ENCODE results near the gene TMEM9B. TPM values are rescaled to one million over a fixed set of nuclear protein-coding genes. Genes with fewer than 3 reads are reported as not detected.
"Not testable (repeated sequence)": the region's sequence is repeated elsewhere in the genome, so short reads cannot be mapped to it uniquely, and the experiment has no call there.

TMEM9B gene
- total RNA-seq, 5 donors from 2014 or later (not counting 1 experiment from before 2014, with no cell fraction given), result 19.9 to 30.5 (median 29.4) TPM

DNA sequence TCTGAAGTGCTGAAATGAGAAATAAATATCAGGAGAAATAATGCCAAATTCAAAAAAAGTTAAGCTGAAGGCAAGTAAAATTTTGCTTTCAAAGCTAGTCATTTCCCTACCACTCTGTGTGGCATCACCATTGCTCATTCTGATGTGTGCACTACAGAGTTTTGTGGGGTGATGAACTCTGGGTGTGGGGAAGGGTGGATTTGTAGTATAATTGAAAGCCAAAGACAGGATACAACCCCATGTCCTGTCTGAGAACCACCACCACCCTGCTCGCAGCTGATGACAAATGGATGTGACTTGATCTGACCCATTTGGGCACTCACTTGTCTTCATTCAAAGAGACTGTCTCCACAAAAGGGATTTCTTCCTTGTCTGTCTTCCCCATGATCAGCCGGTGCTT lies 19.3 kb upstream of the TMEM9B start:
- Histone ChIP-seq H3K4me3 (ENCODE audit: control insufficient read depth in 1 of 2, extremely low read depth in 1 of 2, low read length in 1 of 2) (no peak overlapping the region), H3K36me3 (ENCODE audit: control insufficient read depth in 2 of 2, extremely low read depth in 1 of 2, insufficient read depth in 1 of 2, low read length in 1 of 2) (no peaks in the 10 kb centered on the region), H3K4me1 (ENCODE audit: control insufficient read depth in 1 of 2, extremely low read depth in 1 of 2, insufficient read depth in 2 of 2, low read length in 2 of 2) (no peaks in the 10 kb centered on the region), H3K9me3 (no peaks in the 10 kb centered on the region), H3K27me3 (replicated peaks in 1 of 2; ENCODE audit: control insufficient read depth in 2 of 2, extremely low read depth in 1 of 2, insufficient read depth in 2 of 2, low read length in 1 of 2) (no peaks in the 10 kb centered on the region), H3K27ac (ENCODE audit: low read length) (no peak overlapping the region)
- H3K36me3 Mint-ChIP-seq, result peaks cover 4% of the 10 kb centered on the region
- no peak overlapping the region for H3K27ac Mint-ChIP-seq
- ChIA-PET CTCF (no interaction called here), POLR2A (no interaction called here)
- H3K4me1 Mint-ChIP-seq, result no peaks in the 10 kb centered on the region
- peaks cover 4% of the 10 kb centered on the region in 2 donors for H3K27me3 Mint-ChIP-seq
- H3K4me3 Mint-ChIP-seq, result no peak overlapping the region
- DNase-seq, result no peak
- WGBS (ENCODE audit: insufficient coverage), result no CpG with 5 or more reads among the region's 2 CpGs
- H3K9me3 Mint-ChIP-seq, result no peaks in the 10 kb centered on the region
- ATAC-seq (replicated peaks in 1 of 4), result no peak

DNA sequence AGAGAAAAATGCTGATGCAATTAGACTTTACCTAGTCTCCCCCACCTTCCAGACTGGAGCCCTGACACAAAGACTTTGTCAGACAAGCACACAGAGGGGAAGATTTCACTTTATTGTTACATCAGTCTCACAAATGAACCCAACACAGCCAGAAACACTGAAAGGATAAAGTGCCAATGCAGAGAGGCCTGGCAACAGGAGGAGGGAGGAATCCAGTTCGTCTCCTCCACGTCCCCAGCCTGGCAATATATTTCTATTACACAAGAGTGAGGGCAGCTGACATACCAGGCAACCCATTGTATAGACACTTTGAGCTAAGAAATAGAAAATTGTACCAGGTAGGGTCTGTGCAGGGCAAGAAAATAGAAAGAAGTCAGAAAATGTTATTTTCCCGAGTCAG lies 16.2 kb upstream of the TMEM9B start:
- no CpG with 5 or more reads among the region's 3 CpGs for WGBS (ENCODE audit: insufficient coverage)
- ChIA-PET CTCF (no interaction called here), POLR2A (no interaction called here)
- Histone ChIP-seq H3K4me3 (ENCODE audit: control insufficient read depth in 1 of 2, extremely low read depth in 1 of 2, low read length in 1 of 2) (no peak overlapping the region), H3K27me3 (replicated peaks in 1 of 2; ENCODE audit: control insufficient read depth in 2 of 2, extremely low read depth in 1 of 2, insufficient read depth in 2 of 2, low read length in 1 of 2) (no peaks in the 10 kb centered on the region), H3K4me1 (ENCODE audit: control insufficient read depth in 1 of 2, extremely low read depth in 1 of 2, insufficient read depth in 2 of 2, low read length in 2 of 2) (no peaks in the 10 kb centered on the region), H3K9me3 (no peaks in the 10 kb centered on the region), H3K36me3 (ENCODE audit: control insufficient read depth in 2 of 2, extremely low read depth in 1 of 2, insufficient read depth in 1 of 2, low read length in 1 of 2) (no peaks in the 10 kb centered on the region), H3K27ac (ENCODE audit: low read length) (no peak overlapping the region)
- ATAC-seq (replicated peaks in 1 of 4) (no peak), DNase-seq (no peak)
- Mint-ChIP-seq H3K4me3 (no peak overlapping the region), H3K27me3 (no peaks in the 10 kb centered on the region), H3K9me3 (no peaks in the 10 kb centered on the region), H3K27ac (no peak overlapping the region), H3K36me3 (peaks cover 4% of the 10 kb centered on the region), H3K4me1 (no peaks in the 10 kb centered on the region)

DNA sequence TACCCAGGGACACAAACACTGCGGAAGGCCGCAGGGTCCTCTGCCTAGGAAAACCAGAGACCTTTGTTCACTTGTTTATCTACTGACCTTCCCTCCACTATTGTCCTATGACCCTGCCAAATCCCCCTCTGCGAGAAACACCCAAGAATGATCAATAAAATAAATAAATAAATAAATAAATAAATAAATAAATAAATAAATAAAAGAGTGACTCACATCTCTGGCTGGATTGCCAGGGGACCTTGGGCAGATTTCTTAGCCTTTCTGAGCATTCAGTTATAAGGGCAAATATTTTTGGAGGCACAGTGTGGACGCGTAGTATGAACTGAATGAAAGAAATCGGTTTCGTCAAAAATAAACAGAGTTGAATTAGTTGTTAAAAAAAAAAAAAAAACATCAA lies 15.1 kb upstream of the TMEM9B start:
- H3K4me3 Mint-ChIP-seq; H3K27me3 Mint-ChIP-seq; H3K27ac ChIP-seq (ENCODE audit: low read length); H3K9me3 ChIP-seq; POLR2A ChIA-PET; H3K27me3 ChIP-seq (replicated peaks in 1 of 2; ENCODE audit: control insufficient read depth in 2 of 2, extremely low read depth in 1 of 2, insufficient read depth in 2 of 2, low read length in 1 of 2); H3K9me3 Mint-ChIP-seq; ATAC-seq (replicated peaks in 1 of 4); DNase-seq; CTCF ChIA-PET; H3K4me3 ChIP-seq (ENCODE audit: control insufficient read depth in 1 of 2, extremely low read depth in 1 of 2, low read length in 1 of 2); H3K4me1 Mint-ChIP-seq; H3K4me1 ChIP-seq (ENCODE audit: control insufficient read depth in 1 of 2, extremely low read depth in 1 of 2, insufficient read depth in 2 of 2, low read length in 2 of 2); H3K36me3 ChIP-seq (ENCODE audit: control insufficient read depth in 2 of 2, extremely low read depth in 1 of 2, insufficient read depth in 1 of 2, low read length in 1 of 2); H3K36me3 Mint-ChIP-seq; H3K27ac Mint-ChIP-seq: not testable (repeated sequence)
- no CpG with 5 or more reads among the region's 7 CpGs for WGBS (ENCODE audit: insufficient coverage)

DNA sequence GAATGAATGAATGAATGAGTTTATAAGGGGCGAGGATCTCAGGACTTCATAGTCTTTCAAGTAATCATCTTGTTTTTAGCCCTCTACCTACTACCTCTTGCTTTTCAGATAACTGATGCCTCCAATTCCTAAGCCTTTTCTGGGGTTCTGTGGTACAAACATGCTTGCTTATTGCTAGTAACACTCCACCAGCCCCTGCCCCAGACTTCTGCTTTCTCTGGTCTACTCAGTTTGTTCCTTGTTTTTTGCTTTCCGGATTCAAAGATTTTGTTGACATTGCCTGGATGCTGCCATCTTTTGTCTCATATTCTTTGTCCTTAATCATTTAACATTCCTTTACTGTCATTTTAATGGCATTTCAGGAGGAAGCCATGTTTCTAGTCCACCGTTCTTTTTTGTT lies 8.9 kb upstream of the TMEM9B start:
- ChIA-PET POLR2A (no interaction called here), CTCF (no interaction called here)
- DNase-seq (no peak), ATAC-seq (replicated peaks in 1 of 4) (no peak)
- WGBS (ENCODE audit: insufficient coverage), result 58% methylated on average over 2 of the region's 3 CpGs
- Mint-ChIP-seq H3K27me3 (no peaks in the 10 kb centered on the region), H3K27ac (no peak overlapping the region), H3K4me3 (no peak overlapping the region), H3K9me3 (no peaks in the 10 kb centered on the region), H3K36me3 (peaks cover 4% of the 10 kb centered on the region), H3K4me1 (no peaks in the 10 kb centered on the region)
- Histone ChIP-seq H3K9me3 (no peaks in the 10 kb centered on the region), H3K36me3 (ENCODE audit: control insufficient read depth in 2 of 2, extremely low read depth in 1 of 2, insufficient read depth in 1 of 2, low read length in 1 of 2) (no peaks in the 10 kb centered on the region), H3K27me3 (replicated peaks in 1 of 2; ENCODE audit: control insufficient read depth in 2 of 2, extremely low read depth in 1 of 2, insufficient read depth in 2 of 2, low read length in 1 of 2) (no peaks in the 10 kb centered on the region), H3K4me3 (ENCODE audit: control insufficient read depth in 1 of 2, extremely low read depth in 1 of 2, low read length in 1 of 2) (no peak overlapping the region), H3K4me1 (ENCODE audit: control insufficient read depth in 1 of 2, extremely low read depth in 1 of 2, insufficient read depth in 2 of 2, low read length in 2 of 2) (no peaks in the 10 kb centered on the region), H3K27ac (ENCODE audit: low read length) (no peak overlapping the region)

DNA sequence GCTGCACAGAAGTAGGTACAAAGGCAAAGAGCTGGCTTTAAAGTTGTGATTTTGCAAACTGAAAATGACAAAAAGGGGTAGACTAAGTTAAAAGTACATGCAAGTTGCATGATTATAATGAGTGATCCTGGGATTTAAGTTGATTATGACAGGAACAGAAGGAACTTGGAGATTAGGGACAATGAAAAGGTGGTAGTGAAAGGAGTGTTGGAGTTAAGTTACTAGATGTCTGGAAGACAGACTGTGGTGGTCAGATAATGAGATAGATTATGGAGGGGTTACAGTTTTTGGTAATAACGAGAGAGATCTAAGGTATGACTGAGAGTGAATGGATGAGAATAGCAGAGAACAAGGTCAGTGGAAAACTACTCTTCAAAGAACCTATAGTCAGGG lies 7.7 kb upstream of the TMEM9B start:
- peaks cover 4% of the 10 kb centered on the region for H3K36me3 Mint-ChIP-seq
- H3K4me3 Mint-ChIP-seq, result no peak overlapping the region
- no peaks in the 10 kb centered on the region for H3K27me3 Mint-ChIP-seq
- H3K36me3 ChIP-seq (ENCODE audit: control insufficient read depth in 2 of 2, extremely low read depth in 1 of 2, insufficient read depth in 1 of 2, low read length in 1 of 2), result peaks cover 0 to 4% of the 10 kb centered on the region in 2 donors
- whole genome bisulfite sequencing (ENCODE audit: insufficient coverage), result no CpG with 5 or more reads among the region's 1 CpG
- H3K4me1 Mint-ChIP-seq, result no peaks in the 10 kb centered on the region
- H3K27ac Mint-ChIP-seq, result no peak overlapping the region
- DNase-seq (no peak), ATAC-seq (replicated peaks in 1 of 4) (no peak)
- H3K4me1 ChIP-seq (ENCODE audit: control insufficient read depth in 1 of 2, extremely low read depth in 1 of 2, insufficient read depth in 2 of 2, low read length in 2 of 2), result no peaks in the 10 kb centered on the region
- ChIA-PET CTCF (no interaction called here), POLR2A (no interaction called here)
- no peaks in the 10 kb centered on the region for H3K9me3 Mint-ChIP-seq
- no peak overlapping the region for H3K4me3 ChIP-seq (ENCODE audit: control insufficient read depth in 1 of 2, extremely low read depth in 1 of 2, low read length in 1 of 2)
- H3K27me3 ChIP-seq (replicated peaks in 1 of 2; ENCODE audit: control insufficient read depth in 2 of 2, extremely low read depth in 1 of 2, insufficient read depth in 2 of 2, low read length in 1 of 2), result no peaks in the 10 kb centered on the region
- no peak overlapping the region for H3K27ac ChIP-seq (ENCODE audit: low read length)
- H3K9me3 ChIP-seq, result no peaks in the 10 kb centered on the region

DNA sequence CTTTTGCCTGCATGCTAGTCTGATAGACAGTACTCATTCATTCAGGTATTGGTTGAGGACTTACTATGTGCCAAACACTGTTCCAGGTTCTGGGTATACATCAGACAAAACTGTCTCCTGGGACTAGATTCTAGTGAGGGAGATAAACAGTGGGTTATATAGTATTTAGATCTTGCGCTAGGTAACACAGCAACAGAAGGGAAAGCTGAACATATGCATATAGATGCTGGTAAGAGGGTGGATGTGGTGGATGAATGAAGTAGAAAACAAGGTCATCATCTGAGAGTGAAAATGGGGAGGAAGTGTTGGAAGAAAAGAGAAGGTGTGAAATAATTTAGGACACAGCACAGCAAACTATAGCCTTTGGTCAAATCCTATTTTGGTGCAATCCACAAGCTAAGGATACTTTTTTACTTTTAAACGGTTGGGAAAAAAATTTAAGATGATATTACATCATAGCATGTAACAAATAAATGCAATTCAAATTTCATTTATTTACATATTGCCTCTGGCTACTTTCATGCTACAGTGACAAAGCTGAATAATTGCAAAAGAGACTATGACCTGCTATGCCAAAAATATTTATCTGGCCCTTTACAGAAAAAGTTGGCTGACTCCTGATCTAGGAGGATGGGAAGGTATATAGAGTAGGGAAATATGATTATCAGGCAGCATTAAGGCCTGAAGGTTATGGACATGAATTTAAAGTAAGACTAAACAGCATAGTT lies 7.1 kb upstream of the TMEM9B start:
- CTCF ChIA-PET, result no interaction called here
- H3K4me1 ChIP-seq (ENCODE audit: control insufficient read depth in 1 of 2, extremely low read depth in 1 of 2, insufficient read depth in 2 of 2, low read length in 2 of 2), result no peaks in the 10 kb centered on the region
- H3K4me3 ChIP-seq (ENCODE audit: control insufficient read depth in 1 of 2, extremely low read depth in 1 of 2, low read length in 1 of 2), result no peak overlapping the region
- 89% methylated on average over 1 of the region's 2 CpGs for WGBS (ENCODE audit: insufficient coverage)
- DNase-seq (no peak), ATAC-seq (replicated peaks in 1 of 4) (no peak)
- no peaks in the 10 kb centered on the region for H3K27me3 Mint-ChIP-seq
- no peak overlapping the region for H3K27ac Mint-ChIP-seq
- no peaks in the 10 kb centered on the region for H3K27me3 ChIP-seq (replicated peaks in 1 of 2; ENCODE audit: control insufficient read depth in 2 of 2, extremely low read depth in 1 of 2, insufficient read depth in 2 of 2, low read length in 1 of 2)
- no peak overlapping the region for H3K4me3 Mint-ChIP-seq
- H3K4me1 Mint-ChIP-seq, result peaks cover 0 to 2% (median 0%) of the 10 kb centered on the region in 3 donors
- H3K27ac ChIP-seq (ENCODE audit: low read length), result no peak overlapping the region
- H3K9me3 ChIP-seq, result no peaks in the 10 kb centered on the region
- peaks cover 4% of the 10 kb centered on the region for H3K36me3 Mint-ChIP-seq
- H3K9me3 Mint-ChIP-seq, result no peaks in the 10 kb centered on the region
- POLR2A ChIA-PET, result no interaction called here
- peaks cover 0 to 4% of the 10 kb centered on the region in 2 donors for H3K36me3 ChIP-seq (ENCODE audit: control insufficient read depth in 2 of 2, extremely low read depth in 1 of 2, insufficient read depth in 1 of 2, low read length in 1 of 2)

DNA sequence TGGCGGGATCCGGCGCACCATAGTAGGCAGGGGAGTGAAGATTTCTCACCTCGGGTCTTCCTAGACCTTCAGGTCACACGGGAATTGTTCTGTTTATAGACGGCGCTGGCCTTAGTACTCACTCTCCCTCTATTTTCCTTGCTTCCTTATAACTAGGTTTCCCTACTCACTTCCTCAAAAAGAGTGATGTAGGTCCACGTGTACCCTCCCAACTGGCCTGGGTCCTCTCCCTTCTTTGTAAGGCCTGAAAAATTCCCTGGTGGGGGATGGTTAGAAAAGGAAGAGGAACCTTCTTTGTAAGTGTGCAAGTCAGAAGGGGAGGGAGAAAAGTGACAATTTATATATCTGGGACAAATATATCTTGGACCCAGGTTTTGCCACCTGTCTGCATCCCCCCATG lies 2.9 kb upstream of the TMEM9B start:
- Mint-ChIP-seq H3K4me1 (peaks cover 16 to 22% (median 21%) of the 10 kb centered on the region in 3 donors), H3K27me3 (no peaks in the 10 kb centered on the region), H3K27ac (no peak overlapping the region), H3K36me3 (peaks cover 4% of the 10 kb centered on the region), H3K4me3 (no peak overlapping the region), H3K9me3 (no peaks in the 10 kb centered on the region)
- POLR2A ChIA-PET, result no interaction called here
- H3K36me3 ChIP-seq (ENCODE audit: control insufficient read depth in 2 of 2, extremely low read depth in 1 of 2, insufficient read depth in 1 of 2, low read length in 1 of 2), result peaks cover 0 to 4% of the 10 kb centered on the region in 2 donors
- no peak for ATAC-seq (replicated peaks in 1 of 4)
- H3K9me3 ChIP-seq, result no peaks in the 10 kb centered on the region
- H3K4me1 ChIP-seq (ENCODE audit: control insufficient read depth in 1 of 2, extremely low read depth in 1 of 2, insufficient read depth in 2 of 2, low read length in 2 of 2), result peaks cover 14 to 23% of the 10 kb centered on the region in 2 experiments
- WGBS (ENCODE audit: insufficient coverage), result no CpG with 5 or more reads among the region's 8 CpGs
- CTCF ChIA-PET, result no interaction called here
- H3K27ac ChIP-seq (ENCODE audit: low read length), result no peak overlapping the region
- no peaks in the 10 kb centered on the region for H3K27me3 ChIP-seq (replicated peaks in 1 of 2; ENCODE audit: control insufficient read depth in 2 of 2, extremely low read depth in 1 of 2, insufficient read depth in 2 of 2, low read length in 1 of 2)
- no peak for DNase-seq
- no peak overlapping the region for H3K4me3 ChIP-seq (ENCODE audit: control insufficient read depth in 1 of 2, extremely low read depth in 1 of 2, low read length in 1 of 2)
